ENCODE measurements around the gene CAPN14.

CAPN14 gene

GRCh38 chr2:31189141-31189540 lies 28.2 kb downstream of the CAPN14 start (continued):
- no peak for TF ChIP-seq CTCF (tag by site-specific recombination; IDR thresholded peaks at IDR 0.05)
- TF ChIP-seq KLF7 (tag by site-specific recombination; IDR thresholded peaks at IDR 0.05; ENCODE audit: borderline replicate concordance): no peak
- TF ChIP-seq ZSCAN18 (tag by site-specific recombination; IDR thresholded peaks at IDR 0.05): no peak
- no peak for TF ChIP-seq SETDB1 (IDR thresholded peaks at IDR 0.05; ENCODE audit: insufficient read length, low read length)
- no peak for TF ChIP-seq ZNF501 (tag by site-specific recombination; IDR thresholded peaks at IDR 0.05)
- TF ChIP-seq ZNF571 (tag by site-specific recombination; IDR thresholded peaks at IDR 0.05): no peak
- TF ChIP-seq SALL2 (tag by site-specific recombination; IDR thresholded peaks at IDR 0.05; ENCODE audit: borderline replicate concordance): no peak

- CTCF ChIA-PET: interaction anchor here (0.5 to 1.0 kb wide), 3 partner anchors 18 to 391 kb away, joined by 3 read pairs; partner anchors contain the start of gene EHD3
- no peaks in the 10 kb centered on the region for H3K36me3 ChIP-seq (ENCODE audit: control insufficient read depth in 2 of 2, insufficient read depth in 1 of 2, low read length in 2 of 2)
Measured at GRCh38 chr2:31188131-31188530, 29.2 kb downstream of the CAPN14 start.

GRCh38 chr2:31187166-31187565 lies 30.1 kb downstream of the CAPN14 start:
- no peaks in the 10 kb centered on the region for H3K9me3 ChIP-seq (ENCODE audit: control insufficient read depth, insufficient read depth, low read depth, low read length)
- H3K36me3 ChIP-seq (ENCODE audit: control insufficient read depth in 2 of 2, insufficient read depth in 1 of 2, low read length in 2 of 2): no peaks in the 10 kb centered on the region
- ChIA-PET CTCF (interaction anchor here (1.0 kb wide), 1 partner anchor 17 kb away, joined by 3 read pairs; no protein-coding TSS in a partner anchor), POLR2A (no interaction called here)
- no peaks in the 10 kb centered on the region for H3K4me1 ChIP-seq (ENCODE audit: control insufficient read depth, insufficient read depth, low read length)
- H3K27ac ChIP-seq (ENCODE audit: extremely low read depth, low read depth, low read length): no peak overlapping the region
- H3K4me3 ChIP-seq (ENCODE audit: low read depth, low read length): no peak overlapping the region
- no peak for TF ChIP-seq PRDM1 (tag by site-specific recombination; IDR thresholded peaks at IDR 0.05)
- TF ChIP-seq ZNF670 (tag by site-specific recombination; IDR thresholded peaks at IDR 0.05; ENCODE audit: low read depth): no peak
- no peak for TF ChIP-seq ZSCAN16 (tag by site-specific recombination; IDR thresholded peaks at IDR 0.05)
- no peak for TF ChIP-seq ZNF449 (tag by site-specific recombination; IDR thresholded peaks at IDR 0.05)
- TF ChIP-seq ZNF623 (tag by site-specific recombination; IDR thresholded peaks at IDR 0.05): no peak
- no peak for TF ChIP-seq ZNF791 (tag by site-specific recombination; IDR thresholded peaks at IDR 0.05)
- TF ChIP-seq ZNF580 (tag by site-specific recombination; IDR thresholded peaks at IDR 0.05): no peak
- TF ChIP-seq AEBP2 (tag by site-specific recombination; IDR thresholded peaks at IDR 0.05; ENCODE audit: borderline replicate concordance): no peak
- TF ChIP-seq FEZF1 (tag by site-specific recombination; IDR thresholded peaks at IDR 0.05): no peak
- TF ChIP-seq ZNF274 (IDR thresholded peaks at IDR 0.05; ENCODE audit: low read length): no peak
- no peak for TF ChIP-seq ZNF274 (tag by site-specific recombination; IDR thresholded peaks at IDR 0.05; ENCODE audit: borderline replicate concordance)
- no peak for TF ChIP-seq ZBTB44 (tag by site-specific recombination; IDR thresholded peaks at IDR 0.05)

More at GRCh38 chr2:31188131-31188530, 29.2 kb downstream of the CAPN14 start:
- TF ChIP-seq ZNF211 (tag by site-specific recombination; IDR thresholded peaks at IDR 0.05; ENCODE audit: low read depth) (no peak), ZNF274 (IDR thresholded peaks at IDR 0.05; ENCODE audit: low read length) (no peak), ZNF274 (tag by site-specific recombination; IDR thresholded peaks at IDR 0.05; ENCODE audit: borderline replicate concordance) (no peak), ZSCAN18 (tag by site-specific recombination; IDR thresholded peaks at IDR 0.05) (no peak)
- POLR2A ChIA-PET: no interaction called here
- no peak overlapping the region for H3K4me3 ChIP-seq (ENCODE audit: low read depth, low read length)
- no peaks in the 10 kb centered on the region for H3K4me1 ChIP-seq (ENCODE audit: control insufficient read depth, insufficient read depth, low read length)
- H3K9me3 ChIP-seq (ENCODE audit: control insufficient read depth, insufficient read depth, low read depth, low read length): no peaks in the 10 kb centered on the region
- H3K27ac ChIP-seq (ENCODE audit: extremely low read depth, low read depth, low read length): no peak overlapping the region
